Measurements from ENCODE around the gene KRTAP2-2. TPM values are rescaled to one million over a fixed set of nuclear protein-coding genes. Genes with fewer than 3 reads are reported as not detected.

The KRTAP2-2 gene
- total and polyA plus RNA-seq, 2 of the 4 experiments (the other 2 are of a cell fraction) = 0.17 TPM; not detected in 1

GRCh38 chr17:41016578-41017215 is 38.3 kb downstream of the KRTAP2-2 start:
- intact Hi-C loops (cut with micrococcal nuclease) = no loop called here
- dilution Hi-C loops (cut with HindIII; ENCODE audit: low sequenced_read_pairs, unreplicated experiment) = no loop called here
- Histone ChIP-seq H2AFZ (replicated peaks; ENCODE audit: low read length, poor library complexity) (no peak overlapping the region), H4K91ac (ENCODE audit: insufficient read depth, low read depth, low read length) (no peak overlapping the region; the same call in 1 of the 2 replicates), H2BK120ac (ENCODE audit: low read depth, low read length) (no peak overlapping the region), H3K4me3 (ENCODE audit: insufficient read depth, low read depth, low read length) (no peak overlapping the region), H3K4ac (ENCODE audit: low read depth, low read length) (no peak overlapping the region), H3K4me2 (ENCODE audit: low read depth, low read length) (no peak overlapping the region), H3K18ac (ENCODE audit: low read depth, low read length) (no peak overlapping the region), H2AK9ac (replicated peaks; ENCODE audit: low read depth, low read length, poor library complexity) (no peak overlapping the region), H3K36me3 (ENCODE audit: control insufficient read depth, insufficient read depth, low read length) (no peaks in the 10 kb centered on the region), H3K27me3 (ENCODE audit: control insufficient read depth, insufficient read depth, low read length) (no peaks in the 10 kb centered on the region; the same call in 1 of the 2 replicates), H3K27ac (ENCODE audit: insufficient read depth, low read length) (no peak overlapping the region), H3K79me1 (ENCODE audit: low read depth in 1 of 2, low read length in 2 of 2) (no peaks in the 10 kb centered on the region), H3K9me1 (ENCODE audit: insufficient read depth, low read length) (no peaks in the 10 kb centered on the region; the same call in 1 of the 2 replicates), H2BK20ac (ENCODE audit: low read depth, low read length) (no peak overlapping the region), H3K56ac (ENCODE audit: extremely low read depth, insufficient read depth, low read length) (no peak overlapping the region), H2BK15ac (ENCODE audit: low read depth, low read length) (no peak overlapping the region), H4K20me1 (ENCODE audit: insufficient read depth, low read length) (no peaks in the 10 kb centered on the region), H2BK5ac (ENCODE audit: low read depth, low read length, poor library complexity, severe bottlenecking) (no peak overlapping the region), H3K23ac (ENCODE audit: low read depth, low read length) (no peak overlapping the region), H4K8ac (ENCODE audit: low read depth in 2 of 2, low read length in 2 of 2) (no peak overlapping the region), H3K9me3 (ENCODE audit: control insufficient read depth, insufficient read depth, low read length) (no peaks in the 10 kb centered on the region; the same call in 1 of the 2 replicates), H3K14ac (replicated peaks; ENCODE audit: low read depth, low read length) (no peak overlapping the region), H3K9ac (ENCODE audit: low read depth, low read length) (no peak overlapping the region), H3K4me1 (ENCODE audit: control insufficient read depth, insufficient read depth, low read length) (peaks cover 1% of the 10 kb centered on the region; the same call in 1 of the 2 replicates), H2AK5ac (ENCODE audit: low read depth, low read length) (no peak overlapping the region), H4K5ac (ENCODE audit: low read depth, low read length) (no peak overlapping the region)
- DNase-seq (no peak), ATAC-seq (ENCODE audit: low read depth) (no peak)
- TF ChIP-seq MAZ (IDR thresholded peaks at IDR 0.05; ENCODE audit: borderline replicate concordance, low read depth, low read length) = no peak
- no peak for TF ChIP-seq CHD1 (IDR thresholded peaks at IDR 0.05; ENCODE audit: low read depth, low read length)
- no peak for TF ChIP-seq RAD21 (IDR thresholded peaks at IDR 0.05; ENCODE audit: low read length)
- no peak for TF ChIP-seq CTCF (conservative IDR thresholded peaks at IDR 0.05; ENCODE audit: low read depth, low read length)
- no peak for TF ChIP-seq CEBPB (IDR thresholded peaks at IDR 0.05; ENCODE audit: low read depth, low read length)
- no peak for TF ChIP-seq RFX5 (IDR thresholded peaks at IDR 0.05; ENCODE audit: low read depth, low read length)
- TF ChIP-seq RCOR1 (IDR thresholded peaks at IDR 0.05; ENCODE audit: insufficient replicate concordance, low read length) = no peak
- no peak for TF ChIP-seq SMC3 (IDR thresholded peaks at IDR 0.05; ENCODE audit: low read depth, low read length)
- no peak for TF ChIP-seq NFE2L2 (IDR thresholded peaks at IDR 0.05; ENCODE audit: low read depth, low read length)
- TF ChIP-seq POLR2A (IDR thresholded peaks at IDR 0.05; ENCODE audit: low read depth, low read length) = no peak
- TF ChIP-seq MXI1 (IDR thresholded peaks at IDR 0.05; ENCODE audit: borderline replicate concordance, low read depth, low read length) = no peak
- TF ChIP-seq, protein P1, sequence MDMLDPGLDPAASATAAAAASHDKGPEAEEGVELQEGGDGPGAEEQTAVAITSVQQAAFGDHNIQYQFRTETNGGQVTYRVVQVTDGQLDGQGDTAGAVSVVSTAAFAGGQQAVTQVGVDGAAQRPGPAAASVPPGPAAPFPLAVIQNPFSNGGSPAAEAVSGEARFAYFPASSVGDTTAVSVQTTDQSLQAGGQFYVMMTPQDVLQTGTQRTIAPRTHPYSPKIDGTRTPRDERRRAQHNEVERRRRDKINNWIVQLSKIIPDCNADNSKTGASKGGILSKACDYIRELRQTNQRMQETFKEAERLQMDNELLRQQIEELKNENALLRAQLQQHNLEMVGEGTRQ (IDR thresholded peaks at IDR 0.05; ENCODE audit: low read depth, low read length) = no peak
- TF ChIP-seq, protein P2, sequence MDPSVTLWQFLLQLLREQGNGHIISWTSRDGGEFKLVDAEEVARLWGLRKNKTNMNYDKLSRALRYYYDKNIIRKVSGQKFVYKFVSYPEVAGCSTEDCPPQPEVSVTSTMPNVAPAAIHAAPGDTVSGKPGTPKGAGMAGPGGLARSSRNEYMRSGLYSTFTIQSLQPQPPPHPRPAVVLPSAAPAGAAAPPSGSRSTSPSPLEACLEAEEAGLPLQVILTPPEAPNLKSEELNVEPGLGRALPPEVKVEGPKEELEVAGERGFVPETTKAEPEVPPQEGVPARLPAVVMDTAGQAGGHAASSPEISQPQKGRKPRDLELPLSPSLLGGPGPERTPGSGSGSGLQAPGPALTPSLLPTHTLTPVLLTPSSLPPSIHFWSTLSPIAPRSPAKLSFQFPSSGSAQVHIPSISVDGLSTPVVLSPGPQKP (IDR thresholded peaks at IDR 0.05; ENCODE audit: borderline replicate concordance, low read depth, low read length) = no peak
- no peak for TF ChIP-seq FOS (IDR thresholded peaks at IDR 0.05; ENCODE audit: low read depth, low read length)
- no peak for TF ChIP-seq MAFK (IDR thresholded peaks at IDR 0.05; ENCODE audit: low read depth, low read length)
- TF ChIP-seq BHLHE40 (IDR thresholded peaks at IDR 0.05; ENCODE audit: low read depth, low read length) = no peak
- ChIA-PET CTCF (no interaction called here), POLR2A (ENCODE audit: unreplicated experiment) (no interaction called here)
- 100% methylated on average over 6 of the region's 13 CpGs; no CpG with 5 or more reads in 1 of the 2 experiments for WGBS, 2 experiments (ENCODE audit: extremely low coverage in 2 of 2, insufficient read length in 1 of 2)
- in situ Hi-C loops (cut with MboI; ENCODE audit: low sequenced_read_pairs) = no loop called here
- BruUV-seq (replicated peaks) = no TSS peak

All from IMR-90 (cell line).